Measurements from ENCODE around the gene JUP.

- TF ChIP-seq POLR2A (IDR thresholded peaks at IDR 0.05; ENCODE audit: extremely low read depth, insufficient read length) = no peak
- TF ChIP-seq, protein P1, sequence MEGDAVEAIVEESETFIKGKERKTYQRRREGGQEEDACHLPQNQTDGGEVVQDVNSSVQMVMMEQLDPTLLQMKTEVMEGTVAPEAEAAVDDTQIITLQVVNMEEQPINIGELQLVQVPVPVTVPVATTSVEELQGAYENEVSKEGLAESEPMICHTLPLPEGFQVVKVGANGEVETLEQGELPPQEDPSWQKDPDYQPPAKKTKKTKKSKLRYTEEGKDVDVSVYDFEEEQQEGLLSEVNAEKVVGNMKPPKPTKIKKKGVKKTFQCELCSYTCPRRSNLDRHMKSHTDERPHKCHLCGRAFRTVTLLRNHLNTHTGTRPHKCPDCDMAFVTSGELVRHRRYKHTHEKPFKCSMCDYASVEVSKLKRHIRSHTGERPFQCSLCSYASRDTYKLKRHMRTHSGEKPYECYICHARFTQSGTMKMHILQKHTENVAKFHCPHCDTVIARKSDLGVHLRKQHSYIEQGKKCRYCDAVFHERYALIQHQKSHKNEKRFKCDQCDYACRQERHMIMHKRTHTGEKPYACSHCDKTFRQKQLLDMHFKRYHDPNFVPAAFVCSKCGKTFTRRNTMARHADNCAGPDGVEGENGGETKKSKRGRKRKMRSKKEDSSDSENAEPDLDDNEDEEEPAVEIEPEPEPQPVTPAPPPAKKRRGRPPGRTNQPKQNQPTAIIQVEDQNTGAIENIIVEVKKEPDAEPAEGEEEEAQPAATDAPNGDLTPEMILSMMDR (IDR thresholded peaks at IDR 0.05; ENCODE audit: low read depth, low read length) = no peak
- no peak for TF ChIP-seq MYC (IDR thresholded peaks at IDR 0.05; ENCODE audit: low read depth, low read length)
Measured at GRCh38 chr17:41762841-41763240, 23.7 kb downstream of the JUP start.

All from NB4 (cell line).